Muscle layer of colon (tissue), 2 donors: Measurements from ENCODE around the gene SEPTIN2.
A peak's percentile ranks its signal among the peaks of the same experiment; 100 is the strongest.
"Not testable (repeated sequence)": the region's sequence is repeated elsewhere in the genome, so short reads cannot be mapped to it uniquely, and the experiment has no call there.

ENCODE experiments used
- H3K27ac ChIP-seq: one replicate; pipeline ENCODE4 v1.7.0; 2013; ENCODE audit warnings: low read depth, mild to moderate bottlenecking, low read length, moderate library complexity
- H3K27me3 ChIP-seq, 2 donors: one replicate each; pipeline ENCODE4 v1.7.0; 2013; ENCODE audit warnings: low read length in 2 of 2, mild to moderate bottlenecking in 2 of 2; ENCODE audit not compliant: insufficient read depth in 2 of 2, control insufficient read depth in 1 of 2
- H3K36me3 ChIP-seq: one replicate; pipeline ENCODE4 v1.7.0; 2013; ENCODE audit warnings: mild to moderate bottlenecking, low read length; ENCODE audit not compliant: insufficient read depth
- H3K4me1 ChIP-seq: one replicate; pipeline ENCODE4 v1.7.0; 2013; ENCODE audit warnings: mild to moderate bottlenecking, low read length; ENCODE audit not compliant: insufficient read depth
- H3K4me3 ChIP-seq, 2 donors: one replicate each; pipeline ENCODE4 v1.7.0; 2013; ENCODE audit warnings: low read length in 2 of 2, low read depth in 1 of 2, mild to moderate bottlenecking in 1 of 2, moderate library complexity in 1 of 2
- H3K9ac ChIP-seq: one replicate; pipeline ENCODE4 v1.7.0; 2013; ENCODE audit warnings: low read length
- H3K9me3 ChIP-seq: one replicate; pipeline ENCODE4 v1.7.0; 2013; ENCODE audit warnings: mild to moderate bottlenecking, low read length
- donor health status: abdominal sarcoma.
- donor health status: Adenocarcinoma of cecum.

SEPTIN2 gene

DNA sequence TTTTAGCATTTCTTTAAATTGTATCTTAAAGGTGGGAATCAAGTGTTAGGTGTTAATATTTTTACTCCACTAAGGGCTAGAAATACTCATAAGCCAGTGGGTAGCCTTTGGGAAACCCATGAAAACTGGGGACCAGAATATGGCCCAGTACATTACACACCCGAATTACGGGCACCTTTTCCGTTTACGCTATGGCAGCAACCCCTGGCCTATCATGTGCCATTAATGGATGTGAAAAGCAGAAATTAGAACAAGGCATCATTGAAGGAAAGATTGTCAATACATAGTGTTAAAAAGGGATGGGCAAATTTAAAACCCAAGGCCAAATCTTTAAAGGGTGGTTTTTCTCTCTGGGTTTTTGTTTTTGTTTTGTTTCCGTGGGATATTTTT is 41.1 kb downstream of the SEPTIN2 start:
- peak overlapping the region; percentile 72 for H3K27ac ChIP-seq
- H3K27me3 ChIP-seq = no peaks in the 10 kb centered on the region
- peaks cover 12% of the 10 kb centered on the region for H3K4me1 ChIP-seq
- H3K36me3 ChIP-seq = peaks cover 18% of the 10 kb centered on the region
- peak overlapping the region; percentile 75 for H3K9ac ChIP-seq
- H3K4me3 ChIP-seq = peak overlapping the region; percentile 62 to 77
- no peaks in the 10 kb centered on the region for H3K9me3 ChIP-seq

- H3K36me3 ChIP-seq = peaks cover 11% of the 10 kb centered on the region
- peak overlapping the region; percentile 75 for H3K9ac ChIP-seq
- H3K27ac ChIP-seq = no peak overlapping the region
- H3K4me1 ChIP-seq = peaks cover 12% of the 10 kb centered on the region
- no peaks in the 10 kb centered on the region for H3K9me3 ChIP-seq
- H3K27me3 ChIP-seq = no peaks in the 10 kb centered on the region
- peak overlapping the region in 1 of 2 donors; percentile 62 for H3K4me3 ChIP-seq
Measured at GRCh38 chr2:241357531-241357930, 41.8 kb downstream of the SEPTIN2 start.

GRCh38 chr2:241358470-241358869 is 42.7 kb downstream of the SEPTIN2 start:
- no peak overlapping the region for H3K9ac ChIP-seq
- no peaks in the 10 kb centered on the region for H3K27me3 ChIP-seq
- peaks cover 16% of the 10 kb centered on the region for H3K4me1 ChIP-seq
- no peak overlapping the region for H3K27ac ChIP-seq
- peaks cover 2% of the 10 kb centered on the region for H3K36me3 ChIP-seq
- no peaks in the 10 kb centered on the region for H3K9me3 ChIP-seq
- H3K4me3 ChIP-seq = no peak overlapping the region

DNA sequence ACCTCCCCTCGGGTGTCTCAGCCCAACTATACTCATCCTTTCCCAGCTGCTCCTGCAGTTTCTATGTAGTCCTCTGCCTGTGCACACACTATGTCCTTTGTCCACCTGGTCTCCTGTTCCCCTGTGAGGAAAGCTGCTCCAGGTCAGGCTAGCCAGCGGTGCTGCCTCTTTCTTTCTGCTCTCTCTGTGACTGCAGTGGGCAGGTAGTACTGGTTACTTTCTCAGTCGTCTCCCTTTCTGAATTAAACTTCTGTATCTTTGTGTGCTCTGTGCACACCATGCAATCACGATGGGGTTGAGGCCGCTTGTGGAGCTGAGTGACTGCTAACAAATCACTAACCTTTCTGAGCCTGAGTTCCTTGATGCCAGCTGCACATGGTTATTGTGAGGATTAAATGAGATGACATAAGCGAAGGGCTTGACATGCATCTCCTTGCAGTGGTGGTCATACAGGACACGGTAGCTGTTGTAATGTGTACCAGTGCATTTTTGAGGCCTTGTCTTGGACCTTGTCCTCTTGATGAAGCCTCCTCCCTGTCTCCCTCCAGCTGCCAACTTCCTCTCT is 43.8 kb downstream of the SEPTIN2 start:
- no peak overlapping the region for H3K27ac ChIP-seq
- H3K4me3 ChIP-seq = no peak overlapping the region
- no peaks in the 10 kb centered on the region for H3K27me3 ChIP-seq
- no peak overlapping the region for H3K9ac ChIP-seq
- no peaks in the 10 kb centered on the region for H3K9me3 ChIP-seq
- peaks cover 24% of the 10 kb centered on the region for H3K4me1 ChIP-seq
- no peaks in the 10 kb centered on the region for H3K36me3 ChIP-seq

DNA sequence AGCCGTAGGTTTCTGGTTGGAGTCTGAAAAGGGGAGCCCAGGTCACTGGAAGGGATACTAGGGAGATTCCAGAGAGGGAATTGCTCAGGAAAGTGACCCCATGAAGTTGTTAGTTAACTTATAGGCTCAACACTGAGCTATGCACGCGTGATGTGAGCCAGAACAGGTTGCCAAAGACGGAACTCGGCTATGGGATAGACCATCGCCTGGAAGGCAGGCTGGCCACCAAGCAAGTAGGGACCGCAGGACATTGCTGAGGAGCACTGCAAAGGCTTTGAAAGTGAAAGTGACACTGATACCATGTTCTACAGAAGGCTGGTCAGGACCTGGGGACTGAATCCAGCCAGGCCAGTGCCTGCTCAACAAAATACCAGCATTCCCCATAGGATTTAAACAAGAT is 47.7 kb downstream of the SEPTIN2 start:
- no peak overlapping the region for H3K27ac ChIP-seq
- peaks cover 12% of the 10 kb centered on the region for H3K4me1 ChIP-seq
- no peak overlapping the region for H3K9ac ChIP-seq
- no peak overlapping the region for H3K4me3 ChIP-seq
- H3K9me3 ChIP-seq = no peaks in the 10 kb centered on the region
- no peaks in the 10 kb centered on the region for H3K36me3 ChIP-seq
- no peaks in the 10 kb centered on the region for H3K27me3 ChIP-seq

DNA sequence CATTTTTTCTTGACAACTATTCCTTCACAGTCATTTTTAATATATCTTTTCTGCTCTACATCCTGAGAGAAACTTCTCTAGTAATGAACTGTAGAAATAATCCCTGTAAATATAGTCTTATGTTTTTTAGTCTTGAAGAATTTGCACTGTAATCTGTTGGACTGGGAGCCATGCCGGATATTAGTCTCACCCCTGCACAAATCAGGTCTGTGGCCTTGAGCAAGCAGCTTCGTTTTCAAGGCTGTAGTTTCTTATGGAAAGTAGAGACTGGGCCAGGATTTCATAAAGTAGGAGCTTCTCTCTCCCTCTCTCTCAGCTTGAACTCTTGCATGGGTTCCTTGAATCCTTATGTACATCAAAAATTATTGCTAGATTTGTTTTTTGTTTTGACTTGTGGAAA is 49.1 kb downstream of the SEPTIN2 start:
- Histone ChIP-seq H3K4me1 (peaks cover 12% of the 10 kb centered on the region), H3K27ac (no peak overlapping the region), H3K4me3 (no peak overlapping the region), H3K9ac (no peak overlapping the region), H3K27me3 (no peaks in the 10 kb centered on the region), H3K9me3 (no peaks in the 10 kb centered on the region), H3K36me3 (no peaks in the 10 kb centered on the region)

DNA sequence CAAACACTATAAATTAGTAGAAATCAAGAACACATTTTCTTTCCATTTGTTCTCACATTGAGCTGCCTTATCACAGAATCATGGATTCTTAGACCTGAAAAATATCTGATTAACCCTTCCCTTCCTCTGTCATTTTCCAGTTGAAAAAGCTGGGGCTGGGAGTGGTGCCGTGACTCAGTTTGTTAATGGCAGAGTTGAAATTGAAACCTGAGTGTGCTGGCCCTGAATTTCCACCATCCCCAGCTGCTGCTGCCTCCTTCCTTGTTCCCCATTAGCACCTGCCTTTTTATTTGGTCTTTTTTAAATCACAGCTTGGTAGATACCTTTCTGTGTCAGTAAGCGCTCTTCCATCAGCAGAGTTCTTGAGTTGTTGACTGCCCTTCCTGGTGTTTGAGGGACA is 51.0 kb downstream of the SEPTIN2 start:
- no peaks in the 10 kb centered on the region for H3K9me3 ChIP-seq
- no peak overlapping the region for H3K27ac ChIP-seq
- no peaks in the 10 kb centered on the region for H3K27me3 ChIP-seq
- no peak overlapping the region for H3K4me3 ChIP-seq
- no peak overlapping the region for H3K9ac ChIP-seq
- no peaks in the 10 kb centered on the region for H3K36me3 ChIP-seq
- peaks cover 12% of the 10 kb centered on the region for H3K4me1 ChIP-seq

DNA sequence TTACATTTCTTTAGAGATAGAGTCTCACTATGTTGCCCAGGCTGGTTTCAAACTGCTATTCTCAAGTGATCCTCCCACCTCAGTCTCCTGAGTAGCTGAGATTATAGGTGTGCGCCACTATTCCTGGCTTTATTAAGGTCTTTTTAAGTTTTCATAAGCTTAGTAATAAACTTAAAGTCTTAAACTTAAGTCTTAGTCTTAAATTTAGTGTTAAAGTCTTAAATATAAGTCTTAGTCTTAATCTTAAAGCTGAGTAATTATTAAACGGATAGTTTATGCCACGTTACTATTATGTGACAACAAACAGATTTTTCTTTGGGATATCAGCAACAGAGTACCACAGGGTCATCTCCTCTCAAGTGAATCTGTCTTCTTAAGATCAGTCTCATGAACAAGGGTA is 52.9 kb downstream of the SEPTIN2 start:
- H3K9me3 ChIP-seq = no peaks in the 10 kb centered on the region
- no peaks in the 10 kb centered on the region for H3K27me3 ChIP-seq
- peaks cover 6% of the 10 kb centered on the region for H3K4me1 ChIP-seq
- no peak overlapping the region for H3K9ac ChIP-seq
- no peak overlapping the region for H3K4me3 ChIP-seq
- no peaks in the 10 kb centered on the region for H3K36me3 ChIP-seq
- H3K27ac ChIP-seq = no peak overlapping the region

GRCh38 chr2:241372361-241372992 is 56.8 kb downstream of the SEPTIN2 start:
- Histone ChIP-seq H3K4me1 (no peaks in the 10 kb centered on the region), H3K36me3 (peaks cover 10% of the 10 kb centered on the region), H3K27ac (no peak overlapping the region), H3K9me3 (no peaks in the 10 kb centered on the region), H3K4me3 (no peak overlapping the region), H3K9ac (no peak overlapping the region), H3K27me3 (no peaks in the 10 kb centered on the region)

GRCh38 chr2:241373446-241373845 is 57.7 kb downstream of the SEPTIN2 start:
- H3K27ac ChIP-seq = no peak overlapping the region
- no peak overlapping the region for H3K9ac ChIP-seq

DNA sequence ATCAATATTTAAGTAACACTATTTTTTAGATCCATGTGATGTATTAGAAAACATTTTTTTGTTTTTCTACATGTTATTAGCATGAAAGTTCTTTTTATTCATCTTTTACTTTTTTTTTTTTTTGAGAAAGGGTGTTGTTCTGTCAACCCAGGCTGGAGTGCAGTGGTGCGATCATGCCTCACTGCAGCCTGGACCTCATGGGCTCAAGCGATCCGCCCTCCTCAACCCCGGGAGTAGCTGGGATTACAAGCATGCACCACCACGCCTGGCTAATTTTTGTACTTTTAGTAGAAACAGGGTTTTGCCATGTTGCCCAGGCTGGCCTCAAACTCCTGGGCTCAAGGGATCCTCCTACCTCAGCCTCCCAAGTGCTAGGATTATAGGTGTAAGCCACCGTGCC is 58.2 kb downstream of the SEPTIN2 start:
- peaks cover 10% of the 10 kb centered on the region for H3K36me3 ChIP-seq
- not testable (repeated sequence) for H3K4me1 ChIP-seq, H3K27me3 ChIP-seq, H3K27ac ChIP-seq, H3K4me3 ChIP-seq, H3K9ac ChIP-seq, H3K9me3 ChIP-seq

More at GRCh38 chr2:241373446-241373845, 57.7 kb downstream of the SEPTIN2 start:
- Histone ChIP-seq H3K4me3 (no peak overlapping the region), H3K4me1 (no peaks in the 10 kb centered on the region), H3K36me3 (peaks cover 10% of the 10 kb centered on the region), H3K9me3 (no peaks in the 10 kb centered on the region), H3K27me3 (no peaks in the 10 kb centered on the region)

DNA sequence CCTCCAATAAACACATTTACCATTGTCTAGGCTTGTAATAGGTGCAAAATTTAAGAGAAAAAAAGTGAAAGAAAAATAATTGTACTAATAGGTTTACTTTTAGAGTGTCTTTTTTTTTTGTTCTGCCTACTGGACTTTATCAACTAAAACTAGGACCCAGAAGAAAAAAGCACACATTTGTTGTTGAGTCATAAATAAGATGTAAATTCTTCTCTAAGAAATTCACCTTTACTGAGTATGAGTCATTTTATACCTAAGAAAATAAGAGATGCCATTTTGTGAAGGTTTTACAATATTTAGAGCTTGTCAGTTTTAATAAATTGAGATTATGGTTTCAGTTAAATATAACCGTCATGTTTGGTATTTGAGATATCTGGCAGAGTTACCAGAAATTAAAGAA is 59.6 kb downstream of the SEPTIN2 start:
- no peak overlapping the region for H3K27ac ChIP-seq
- no peaks in the 10 kb centered on the region for H3K27me3 ChIP-seq
- H3K4me1 ChIP-seq = peaks cover 15% of the 10 kb centered on the region
- no peaks in the 10 kb centered on the region for H3K9me3 ChIP-seq
- peaks cover 10% of the 10 kb centered on the region for H3K36me3 ChIP-seq
- H3K4me3 ChIP-seq = no peak overlapping the region
- no peak overlapping the region for H3K9ac ChIP-seq
